ENCODE results near the gene LIPC. TPM values are rescaled to one million over a fixed set of nuclear protein-coding genes. Genes with fewer than 3 reads are reported as not detected.

LIPC gene
- total and polyA plus RNA-seq, 7 donors, result 0.36 to 3.0 (median 0.83) TPM; not detected in 2

- H3K27ac ChIP-seq, result no peak overlapping the region
Observed at GRCh38 chr15:58466566-58466965, 34.8 kb downstream of the LIPC start.

GRCh38 chr15:58467121-58467721 lies 35.4 kb downstream of the LIPC start:
- no peak overlapping the region for H3K27ac ChIP-seq
- 79 to 81% methylated on average over 15 of the region's 15 CpGs for WGBS, 2 donors
- intact Hi-C loops (cut with DNase I), result no loop called here
- no peaks in the 10 kb centered on the region for H3K36me3 ChIP-seq
- no peaks in the 10 kb centered on the region for H3K9me3 ChIP-seq
- no peak for DNase-seq
- H3K4me3 ChIP-seq, result no peak overlapping the region
- H3K4me1 ChIP-seq, result peaks cover 0 to 5% (median 2%) of the 10 kb centered on the region in 4 donors
- TF ChIP-seq POLR2AphosphoS5 (IDR thresholded peaks at IDR 0.05) (no peak), CTCF (IDR thresholded peaks at IDR 0.05) (no peak)
- no peaks in the 10 kb centered on the region for H3K27me3 ChIP-seq

More at GRCh38 chr15:58466566-58466965, 34.8 kb downstream of the LIPC start:
- DNase-seq, result no peak
- WGBS, 2 donors, result 94 to 98% methylated on average over 2 of the region's 2 CpGs
- Histone ChIP-seq H3K4me1 (peaks cover 0 to 5% (median 2%) of the 10 kb centered on the region in 4 donors), H3K4me3 (no peak overlapping the region), H3K27me3 (no peaks in the 10 kb centered on the region), H3K9me3 (no peaks in the 10 kb centered on the region), H3K36me3 (no peaks in the 10 kb centered on the region)
- intact Hi-C loops (cut with DNase I), result no loop called here
- TF ChIP-seq EP300 (IDR thresholded peaks at IDR 0.05) (no peak), POLR2AphosphoS5 (IDR thresholded peaks at IDR 0.05) (no peak), CTCF (IDR thresholded peaks at IDR 0.05) (no peak), POLR2A (IDR thresholded peaks at IDR 0.05) (no peak)

- intact Hi-C loops (cut with DNase I), result no loop called here
- Histone ChIP-seq H3K4me1 (peaks cover 0 to 8% (median 2%) of the 10 kb centered on the region in 4 donors), H3K9me3 (no peaks in the 10 kb centered on the region), H3K4me3 (no peak overlapping the region), H3K36me3 (no peaks in the 10 kb centered on the region), H3K27ac (no peak overlapping the region), H3K27me3 (no peaks in the 10 kb centered on the region)
- TF ChIP-seq POLR2AphosphoS5 (IDR thresholded peaks at IDR 0.05) (no peak), POLR2A (IDR thresholded peaks at IDR 0.05) (no peak), EP300 (IDR thresholded peaks at IDR 0.05) (no peak), CTCF (IDR thresholded peaks at IDR 0.05) (no peak)
- 89 to 91% methylated on average over 9 of the region's 9 CpGs for WGBS, 2 donors
- DNase-seq, result no peak
Observed at GRCh38 chr15:58467722-58468423, 36.1 kb downstream of the LIPC start.

GRCh38 chr15:58469432-58470353 lies 37.9 kb downstream of the LIPC start:
- 67 to 78% methylated on average over 11 of the region's 11 CpGs for WGBS, 2 donors
- intact Hi-C loops (cut with DNase I), result no loop called here

More at GRCh38 chr15:58469432-58470353, 37.9 kb downstream of the LIPC start:
- TF ChIP-seq POLR2A (IDR thresholded peaks at IDR 0.05), result no peak
- no peak for TF ChIP-seq EP300 (IDR thresholded peaks at IDR 0.05)
- no peak for TF ChIP-seq POLR2AphosphoS5 (IDR thresholded peaks at IDR 0.05)
- TF ChIP-seq CTCF (IDR thresholded peaks at IDR 0.05), result no peak
- Histone ChIP-seq H3K27me3 (no peaks in the 10 kb centered on the region), H3K9me3 (no peaks in the 10 kb centered on the region), H3K36me3 (no peaks in the 10 kb centered on the region), H3K4me1 (peaks cover 0 to 17% (median 2%) of the 10 kb centered on the region in 4 donors), H3K27ac (no peak overlapping the region), H3K4me3 (no peak overlapping the region)
- DNase-seq, result no peak

All from sigmoid colon (tissue), 7 donors.